Stomach (tissue), 9 donors: Measurements from ENCODE around the gene TMCO1. TPM values are rescaled to one million over a fixed set of nuclear protein-coding genes. Genes with fewer than 3 reads are reported as not detected.

Experiments used
- DNase-seq, 2 donors: peaks; one replicate each; pipeline versions ENCODE4 v3.0.0 to v3.0.0-alpha.2; 2013 to 2019
- H3K27ac ChIP-seq, 5 donors: fragments of 200-600 bp in 4 of 5; sonication (generic) in 4 of 5; one replicate each; pipeline ENCODE4 v1.5.1; 2013 to 2019; ENCODE audit warnings: mild to moderate bottlenecking in 1 of 5, moderate library complexity in 1 of 5
- H3K27me3 ChIP-seq, 3 donors: fragments of 200-600 bp; sonication (generic); one replicate each; pipeline ENCODE4 v1.5.1; 2017 to 2019; ENCODE audit warnings: mixed run types in 1 of 3
- H3K36me3 ChIP-seq, 4 donors: fragments of 200-600 bp; sonication (generic); 1 replicate in 3 of 4; 2 replicates in 1 of 4; pipeline ENCODE4 v1.5.1; 2016 to 2019
- H3K4me1 ChIP-seq, 4 donors: fragments of 200-600 bp; sonication (generic); one replicate each; pipeline ENCODE4 v1.5.1; 2016 to 2019
- H3K4me3 ChIP-seq, 4 donors: fragments of 200-600 bp; sonication (generic) in 3 of 4; one replicate each; pipeline ENCODE4 v1.5.1; 2016 to 2019; ENCODE audit warnings: mild to moderate bottlenecking in 1 of 4
- H3K9me3 ChIP-seq, 4 donors: fragments of 200-600 bp; sonication (generic); one replicate each; pipeline ENCODE4 v1.5.1; 2016 to 2019
- EP300 ChIP-seq: sonication (generic); formaldehyde crosslinking; IDR thresholded peaks from one replicate; pipeline ENCODE4 v1.6.1; 2017; ENCODE audit warnings: antibody characterized with exemption
- POLR2A ChIP-seq, 4 donors: fragments of 450-650 bp; IDR thresholded peaks; one replicate each; pipeline ENCODE4 v1.6.1; 2016; ENCODE audit warnings: antibody characterized with exemption in 4 of 4, control low read depth in 2 of 4, mild to moderate bottlenecking in 1 of 4, moderate library complexity in 1 of 4
- POLR2AphosphoS5 ChIP-seq, 3 donors: sonication (generic); formaldehyde crosslinking; IDR thresholded peaks; one replicate each; pipeline ENCODE4 v1.6.1; 2016; ENCODE audit warnings: antibody characterized with exemption in 3 of 3
- WGBS, 5 donors: extraction: QIAGEN DNeasy Blood & Tissue Kit in 3 of 5; methylation state at CpG; one replicate each; pipeline versions ENCODE4 v1.1.5 to v1.1.7; 2013 to 2018; 5-methylcytosine and 5-hydroxymethylcytosine counted together
- intact Hi-C: fragments of 100-400 bp; cut with DNase I; formaldehyde crosslinking; loops from one replicate; pipeline ENCODE4 v1.15.1; 2023; ENCODE audit warnings: low total_unique reads
- polyA plus RNA-seq, 3 donors: library from polyadenylated mRNA; stranded (reverse); fragments of 200-250 nt; gene quantifications; one replicate each; pipeline ENCODE4 v1.2.3, GENCODE V29; 2013
- total RNA-seq, 5 donors: library from RNA; depleted of rRNA; stranded (reverse); fragments of >200 nt; gene quantifications; one replicate each; pipeline versions ENCODE4 v1.1.0 to v1.2.3, GENCODE V29; 2014 to 2016
- TF ChIP-seq, protein P1 (sequence below), 7 experiments: fragments of 450-650 bp in 4 of 7; fragments of 200-600 bp in 3 of 7; sonication (generic) in 3 of 7; IDR thresholded peaks; one replicate each; pipeline ENCODE4 v1.5.1; 2016 to 2019; ENCODE audit warnings: antibody characterized with exemption in 7 of 7, control low read depth in 2 of 7, mild to moderate bottlenecking in 1 of 7
- donor health status: healthy with polysubstance abuse.
- donor health status: Bipolar disorder and iron deficiency.
- donor health status: healthy.

TMCO1 gene
- total and polyA plus RNA-seq, 8 donors = 6.7 to 69.2 (median 39.8) TPM

DNA sequence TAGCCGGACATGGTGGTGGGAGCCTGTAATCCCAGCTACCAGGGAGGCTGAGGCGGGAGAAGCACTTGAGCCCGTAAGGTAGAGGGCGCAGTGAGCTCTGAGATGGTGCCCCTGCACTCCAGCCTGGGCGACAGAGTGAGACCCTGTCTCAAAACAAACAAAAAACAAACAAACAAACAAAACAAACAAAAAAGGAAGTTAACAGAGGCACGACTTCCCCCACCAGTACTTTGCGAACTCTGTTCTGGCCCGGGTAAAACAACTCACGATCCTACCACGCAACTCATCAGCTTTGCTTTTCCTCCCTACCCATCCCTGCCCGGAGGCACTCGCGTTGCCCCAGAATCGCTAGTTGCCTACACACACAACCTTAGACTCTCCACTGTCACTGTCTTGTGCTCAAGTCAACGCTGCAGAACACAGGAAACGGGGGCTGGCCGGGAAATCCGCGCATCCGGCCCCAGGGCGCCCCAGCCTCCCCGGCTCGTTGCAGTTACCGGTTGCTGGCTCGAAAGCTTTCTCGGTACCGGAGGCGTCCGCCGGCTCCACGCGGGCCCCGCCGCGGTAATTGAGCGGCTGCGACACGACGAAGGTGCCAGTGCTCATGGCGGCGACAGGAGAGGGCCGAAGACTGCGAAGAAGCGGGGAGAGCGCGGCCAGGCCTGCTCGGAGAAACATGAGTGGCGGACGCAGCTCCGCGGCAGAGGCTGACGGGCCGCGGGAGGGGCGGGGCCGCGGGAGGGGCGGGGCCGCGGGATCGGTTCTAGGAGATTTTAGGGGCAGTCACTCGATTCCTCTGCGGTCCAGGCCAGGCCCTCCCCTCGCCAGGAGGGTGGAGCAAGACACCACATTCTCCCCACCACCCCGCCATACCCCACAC is 70.5 kb downstream of the TMCO1 start, which contains the start of gene ALDH9A1:
Gene ALDH9A1 (minus strand): TSS at position 682 of the 880 bp plus-strand sequence. CDS start 4 bp downstream, at position 678.
- Histone ChIP-seq H3K36me3 (peaks cover 0 to 9% (median 0%) of the 10 kb centered on the region in 4 donors), H3K9me3 (no peaks in the 10 kb centered on the region), H3K27ac (peak within 1 kb of the TSS; percentile 82 to 96 (median 93)), H3K4me3 (peak within 1 kb of the TSS; percentile 55 to 74 (median 65)), H3K27me3 (no peaks in the 10 kb centered on the region), H3K4me1 (peaks cover 19 to 36% (median 32%) of the 10 kb centered on the region in 4 donors)
- DNase-seq = peak; percentile 89 to 95
- intact Hi-C loops = no loop called here
- 0 to 1% (median 0%) methylated on average over 47 to 65 of the region's 65 CpGs for WGBS, 5 donors
- TF ChIP-seq EP300 (no peak), POLR2AphosphoS5 (IDR thresholded peaks at IDR 0.05) (peak; percentile 68 to 90 (median 86)), POLR2A (IDR thresholded peaks at IDR 0.05) (peak in 1 of 4 donors; percentile 70)
- TF ChIP-seq, protein P1, sequence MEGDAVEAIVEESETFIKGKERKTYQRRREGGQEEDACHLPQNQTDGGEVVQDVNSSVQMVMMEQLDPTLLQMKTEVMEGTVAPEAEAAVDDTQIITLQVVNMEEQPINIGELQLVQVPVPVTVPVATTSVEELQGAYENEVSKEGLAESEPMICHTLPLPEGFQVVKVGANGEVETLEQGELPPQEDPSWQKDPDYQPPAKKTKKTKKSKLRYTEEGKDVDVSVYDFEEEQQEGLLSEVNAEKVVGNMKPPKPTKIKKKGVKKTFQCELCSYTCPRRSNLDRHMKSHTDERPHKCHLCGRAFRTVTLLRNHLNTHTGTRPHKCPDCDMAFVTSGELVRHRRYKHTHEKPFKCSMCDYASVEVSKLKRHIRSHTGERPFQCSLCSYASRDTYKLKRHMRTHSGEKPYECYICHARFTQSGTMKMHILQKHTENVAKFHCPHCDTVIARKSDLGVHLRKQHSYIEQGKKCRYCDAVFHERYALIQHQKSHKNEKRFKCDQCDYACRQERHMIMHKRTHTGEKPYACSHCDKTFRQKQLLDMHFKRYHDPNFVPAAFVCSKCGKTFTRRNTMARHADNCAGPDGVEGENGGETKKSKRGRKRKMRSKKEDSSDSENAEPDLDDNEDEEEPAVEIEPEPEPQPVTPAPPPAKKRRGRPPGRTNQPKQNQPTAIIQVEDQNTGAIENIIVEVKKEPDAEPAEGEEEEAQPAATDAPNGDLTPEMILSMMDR (IDR thresholded peaks at IDR 0.05) = peak in 4 of 7 experiments; percentile 7 to 13 (median 11)

DNA sequence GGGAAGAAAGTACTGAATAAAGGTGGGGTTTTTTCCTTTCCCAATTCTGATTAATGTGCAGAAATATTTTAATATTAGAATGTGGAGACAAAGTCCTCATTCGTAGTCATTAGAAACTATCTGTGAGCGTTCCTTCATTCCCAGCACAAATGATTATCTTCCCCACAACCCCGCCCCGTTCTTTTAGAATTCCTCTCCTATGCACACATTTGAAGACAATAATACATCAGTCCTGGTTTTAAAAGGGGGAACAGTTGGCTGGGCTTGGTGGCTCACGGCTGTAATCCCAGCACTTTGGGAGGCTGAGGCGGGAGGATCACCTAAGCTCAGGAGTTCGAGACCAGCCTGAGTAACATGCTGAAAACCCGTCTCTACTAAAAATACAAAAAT is 71.2 kb downstream of the TMCO1 start:
- peaks cover 0 to 9% (median 0%) of the 10 kb centered on the region in 4 donors for H3K36me3 ChIP-seq
- WGBS, 5 donors = 23 to 36% (median 33%) methylated on average over 8 of the region's 8 CpGs
- peaks cover 19 to 36% (median 32%) of the 10 kb centered on the region in 4 donors for H3K4me1 ChIP-seq
- H3K4me3 ChIP-seq = peak overlapping the region; percentile 55 to 74 (median 65)
- H3K27me3 ChIP-seq = no peaks in the 10 kb centered on the region
- no peaks in the 10 kb centered on the region for H3K9me3 ChIP-seq
- TF ChIP-seq POLR2A (IDR thresholded peaks at IDR 0.05) (no peak), EP300 (no peak), POLR2AphosphoS5 (IDR thresholded peaks at IDR 0.05) (no peak)
- TF ChIP-seq, protein P1 (IDR thresholded peaks at IDR 0.05) = no peak
- intact Hi-C loops = no loop called here
- peak overlapping the region; percentile 82 to 96 (median 93) for H3K27ac ChIP-seq
- no peak for DNase-seq

DNA sequence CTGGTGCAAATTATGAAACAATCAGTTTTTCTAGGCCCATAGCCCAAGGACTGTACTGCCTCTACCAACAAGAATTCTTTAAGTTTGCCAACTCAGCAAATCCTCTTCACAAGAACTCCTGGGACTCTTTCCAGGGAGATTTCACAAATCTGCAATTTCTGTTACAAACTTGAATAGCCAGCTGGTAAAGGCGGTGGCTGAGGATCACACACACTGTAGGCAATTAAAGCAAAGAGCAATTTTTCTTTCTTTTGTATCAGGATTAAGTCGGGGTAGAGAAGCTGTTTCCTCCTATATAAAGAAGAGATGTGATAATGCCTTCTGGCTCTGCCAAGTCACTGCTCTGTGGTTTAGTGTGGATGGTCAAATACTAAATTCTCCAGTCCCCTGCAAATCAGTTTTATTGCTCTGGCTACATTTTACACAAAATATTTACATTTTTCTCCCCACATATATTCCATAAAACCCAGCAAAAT is 72.0 kb downstream of the TMCO1 start:
- peak overlapping the region in 3 of 4 donors; percentile 5 to 74 (median 55) for H3K4me3 ChIP-seq
- TF ChIP-seq EP300 (no peak), POLR2AphosphoS5 (IDR thresholded peaks at IDR 0.05) (peak in 2 of 3 donors; percentile 11 to 20)
- TF ChIP-seq, protein P1 (IDR thresholded peaks at IDR 0.05) = no peak
- peak in 1 of 2 donors; percentile 73 for DNase-seq
- peaks cover 19 to 36% (median 32%) of the 10 kb centered on the region in 4 donors for H3K4me1 ChIP-seq
- 0 to 15% (median 5%) methylated on average over 2 of the region's 2 CpGs for WGBS, 5 donors
- intact Hi-C loops = no loop called here
- peak overlapping the region in 4 of 5 donors; percentile 49 to 95 (median 56) for H3K27ac ChIP-seq
- H3K9me3 ChIP-seq = no peaks in the 10 kb centered on the region
- H3K36me3 ChIP-seq = peaks cover 0 to 9% (median 0%) of the 10 kb centered on the region in 4 donors
- H3K27me3 ChIP-seq = no peaks in the 10 kb centered on the region

DNA sequence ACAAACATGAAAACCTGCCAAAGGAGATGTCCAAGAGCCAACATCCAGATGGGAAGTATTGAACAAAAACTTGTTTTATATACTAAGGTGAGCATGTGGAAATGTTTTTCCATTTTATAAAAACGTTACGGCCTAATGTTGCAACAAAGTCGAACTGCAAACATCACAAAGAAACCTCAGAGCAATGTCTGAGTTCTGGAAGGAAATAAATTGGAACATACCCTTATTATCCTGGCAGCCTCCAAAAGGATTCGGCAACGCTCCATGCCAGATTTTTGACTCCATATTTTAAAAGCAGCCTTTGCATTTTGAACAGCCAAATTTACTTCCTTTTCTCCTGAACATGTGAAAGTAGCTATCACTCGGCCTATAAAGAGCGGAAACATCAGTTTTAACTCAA is 73.6 kb downstream of the TMCO1 start:
- H3K27me3 ChIP-seq = no peaks in the 10 kb centered on the region
- H3K27ac ChIP-seq = no peak overlapping the region
- no peaks in the 10 kb centered on the region for H3K9me3 ChIP-seq
- DNase-seq = no peak
- H3K4me1 ChIP-seq = peaks cover 19 to 36% (median 32%) of the 10 kb centered on the region in 4 donors
- intact Hi-C loops = no loop called here
- WGBS, 5 donors = 66 to 80% (median 77%) methylated on average over 7 of the region's 7 CpGs
- peaks cover 0 to 19% (median 10%) of the 10 kb centered on the region in 4 donors for H3K36me3 ChIP-seq
- H3K4me3 ChIP-seq = no peak overlapping the region
- TF ChIP-seq, protein P1 (IDR thresholded peaks at IDR 0.05) = no peak
- TF ChIP-seq EP300 (no peak), POLR2A (IDR thresholded peaks at IDR 0.05) (no peak), POLR2AphosphoS5 (IDR thresholded peaks at IDR 0.05) (no peak)
